ENCODE measurements around the gene TRABD2A.

Gene TRABD2A

DNA sequence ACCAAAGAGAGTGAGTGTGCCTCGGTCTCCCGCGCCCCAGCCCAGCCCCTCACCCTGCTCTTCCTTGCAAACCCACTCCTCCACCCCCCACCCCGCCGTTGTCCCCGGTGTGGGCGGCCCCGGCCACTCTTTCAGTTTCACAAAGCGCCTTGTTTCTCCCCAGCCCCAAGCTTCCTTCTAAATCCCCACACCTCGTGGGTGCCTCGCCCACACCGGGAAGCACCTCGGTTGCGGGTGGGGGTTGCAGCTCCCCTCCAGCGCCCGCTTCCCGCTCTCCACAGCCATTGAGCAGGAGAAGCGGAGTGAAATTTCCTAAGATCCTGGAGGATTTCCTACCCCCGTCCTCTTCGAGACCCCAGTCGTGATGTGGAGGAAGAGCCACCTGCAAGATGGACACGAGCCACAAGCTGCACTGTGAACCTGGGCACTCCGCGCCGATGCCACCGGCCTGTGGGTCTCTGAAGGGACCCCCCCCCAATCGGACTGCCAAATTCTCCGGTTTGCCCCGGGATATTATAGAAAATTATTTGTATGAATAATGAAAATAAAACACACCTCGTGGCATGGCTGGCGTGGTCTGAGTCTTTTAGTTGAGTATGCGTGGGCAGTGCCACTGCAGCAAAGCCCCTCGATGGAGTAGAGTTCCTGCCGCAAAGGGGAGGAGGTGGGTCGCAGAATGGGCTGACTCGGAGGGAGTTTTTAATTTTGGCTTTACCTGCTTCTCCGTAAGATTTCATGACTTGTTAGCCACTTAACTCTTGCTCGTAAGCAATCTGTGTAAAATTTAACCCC, 25.4 kb upstream of the TRABD2A start:
- in situ Hi-C loops (cut with HindIII; ENCODE audit: low pct_ligation_motif_present, low pct_unique_long_range_greater_than_20kb, low sequenced_read_pairs) = no loop called here
- no peak for DNase-seq

DNA sequence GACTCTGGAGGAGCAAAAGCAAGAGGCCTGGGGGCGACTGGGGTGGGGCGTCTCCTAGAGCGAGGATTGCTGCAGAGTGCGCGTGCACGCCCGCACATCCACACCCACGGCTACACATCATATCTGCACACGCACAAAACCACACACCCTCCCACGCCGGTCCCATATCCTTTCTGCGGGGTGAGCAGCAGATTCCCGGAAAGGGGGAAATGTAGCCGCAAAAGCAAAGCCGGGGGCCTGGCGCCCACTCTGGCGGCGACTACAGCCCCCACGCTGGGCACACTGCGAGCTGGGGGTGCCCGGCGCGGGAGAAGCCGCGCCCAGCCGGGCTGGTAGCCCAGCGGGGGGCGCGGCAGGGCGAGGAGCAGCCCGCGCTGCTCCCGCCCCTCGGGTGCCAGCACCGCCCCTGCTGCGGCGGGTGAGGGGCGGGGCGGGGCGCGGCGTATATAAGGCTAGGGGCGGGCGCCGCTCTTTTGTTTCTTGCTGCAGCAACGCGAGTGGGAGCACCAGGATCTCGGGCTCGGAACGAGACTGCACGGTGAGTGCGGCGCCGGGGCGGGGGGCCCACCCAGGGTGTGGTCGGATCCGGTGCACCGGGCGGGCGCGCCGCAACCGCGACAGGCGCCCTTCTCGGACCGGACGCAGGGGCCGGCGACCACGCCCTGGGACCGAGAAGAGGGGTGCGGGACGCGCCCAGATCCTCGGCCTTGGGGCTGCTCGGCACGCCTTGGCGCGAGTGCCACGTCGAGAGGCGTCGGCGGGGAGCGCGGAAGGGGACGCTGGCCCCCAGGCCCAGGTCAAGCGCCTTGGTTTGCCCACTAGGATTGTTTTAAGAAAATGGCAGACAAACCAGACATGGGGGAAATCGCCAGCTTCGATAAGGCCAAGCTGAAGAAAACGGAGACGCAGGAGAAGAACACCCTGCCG, 24.6 kb upstream of the TRABD2A start, which contains the start of gene TMSB10:
Gene TMSB10 (plus strand): TSS at position 476 of the 927 bp plus-strand sequence.
- peak; percentile 88 for DNase-seq
- in situ Hi-C loops (cut with HindIII; ENCODE audit: low pct_ligation_motif_present, low pct_unique_long_range_greater_than_20kb, low sequenced_read_pairs) = no loop called here

DNA sequence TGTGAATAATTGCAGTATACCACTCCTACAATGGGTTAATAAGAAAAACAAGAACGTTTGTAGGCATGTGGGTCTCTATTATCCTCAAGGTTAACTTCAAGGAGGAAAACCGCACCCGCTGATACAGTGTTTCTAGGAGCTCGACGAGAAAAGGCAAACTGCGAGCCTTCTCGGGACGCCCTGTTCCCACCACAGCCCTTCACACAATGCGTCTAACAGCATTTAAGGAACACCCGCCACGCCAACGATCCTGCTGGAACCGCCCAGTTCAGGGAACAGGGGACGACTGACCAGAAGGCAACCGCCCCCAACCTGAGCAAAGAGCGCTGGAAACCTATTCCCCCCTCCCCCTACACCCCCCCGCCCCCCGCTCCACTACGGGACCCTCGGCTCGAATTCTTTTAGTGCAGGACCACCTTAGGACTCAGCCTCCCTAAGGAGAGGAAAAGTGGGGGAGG, 23.9 kb upstream of the TRABD2A start:
- in situ Hi-C loops (cut with HindIII; ENCODE audit: low pct_ligation_motif_present, low pct_unique_long_range_greater_than_20kb, low sequenced_read_pairs) = no loop called here
- DNase-seq = peak; percentile 72

DNA sequence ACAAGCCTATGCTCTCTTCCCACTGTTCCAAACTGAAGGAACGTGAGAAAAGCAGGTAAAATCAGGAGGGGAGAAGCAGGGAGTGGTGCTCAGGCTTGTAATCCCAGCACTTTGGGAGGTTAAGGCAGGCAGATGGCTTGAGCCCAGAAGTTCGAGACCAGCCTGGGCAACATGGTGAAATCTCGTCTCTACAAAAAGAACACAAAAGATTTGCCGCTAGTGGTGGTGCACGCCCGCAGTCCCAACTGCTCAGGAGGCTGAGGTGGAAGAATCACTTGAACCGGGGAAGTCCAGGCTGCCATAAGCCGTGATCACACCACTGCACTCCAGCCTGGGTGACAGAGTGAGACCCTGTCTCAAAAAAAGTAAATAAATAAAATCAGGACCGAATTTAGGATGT, 23.3 kb upstream of the TRABD2A start:
- in situ Hi-C loops (cut with HindIII; ENCODE audit: low pct_ligation_motif_present, low pct_unique_long_range_greater_than_20kb, low sequenced_read_pairs) = no loop called here

DNA sequence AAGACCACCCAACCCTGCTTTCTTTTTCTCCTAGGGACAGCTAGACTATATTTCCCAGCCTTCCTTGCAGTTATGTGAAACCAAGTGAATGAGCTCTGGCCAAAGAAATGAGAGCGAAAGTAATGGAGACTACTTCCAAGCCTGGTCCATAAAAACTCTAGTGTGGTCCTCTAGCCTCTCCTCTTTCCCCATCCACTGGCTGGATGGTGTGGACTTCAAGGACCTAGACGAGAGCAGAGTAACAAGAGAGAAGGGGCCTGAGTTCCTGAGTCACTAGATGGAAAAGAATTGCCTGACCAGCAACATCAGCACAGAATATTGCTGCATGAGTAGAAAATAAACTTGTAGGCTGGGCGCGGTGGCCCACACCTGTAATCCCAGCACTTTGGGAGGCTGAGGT, 21.6 kb upstream of the TRABD2A start:
- in situ Hi-C loops (cut with HindIII; ENCODE audit: low pct_ligation_motif_present, low pct_unique_long_range_greater_than_20kb, low sequenced_read_pairs) = no loop called here

More for the DNA sequence above, 23.3 kb upstream of the TRABD2A start:
- no peak for DNase-seq

DNA sequence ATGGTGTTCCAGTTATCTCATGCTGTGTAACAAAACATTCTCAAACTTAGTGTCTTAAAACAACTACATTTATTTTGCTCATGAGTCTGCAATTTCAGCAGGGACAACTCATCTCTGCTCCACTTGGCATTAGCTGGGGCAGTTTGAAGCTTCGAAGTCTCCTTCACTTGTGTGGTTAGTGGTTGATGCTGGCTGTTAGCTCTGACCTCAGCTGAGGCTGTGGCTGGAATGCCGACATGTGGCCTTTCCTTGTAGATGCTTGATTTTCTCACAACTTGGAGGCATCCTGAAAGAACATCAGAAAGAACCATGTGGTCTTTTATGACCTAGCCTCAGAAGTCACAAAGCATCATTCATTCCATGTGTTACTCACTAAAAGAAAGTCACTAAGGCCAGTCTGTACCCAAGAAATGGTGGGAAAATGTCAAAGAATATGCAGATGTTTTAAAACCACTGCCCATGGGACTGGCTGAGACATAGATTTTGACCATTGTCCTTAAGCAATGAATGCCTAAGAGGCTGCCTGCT, 20.8 kb upstream of the TRABD2A start:
- no peak for DNase-seq
- in situ Hi-C loops (cut with HindIII; ENCODE audit: low pct_ligation_motif_present, low pct_unique_long_range_greater_than_20kb, low sequenced_read_pairs) = no loop called here

More for the DNA sequence above, 21.6 kb upstream of the TRABD2A start:
- no peak for DNase-seq

DNA sequence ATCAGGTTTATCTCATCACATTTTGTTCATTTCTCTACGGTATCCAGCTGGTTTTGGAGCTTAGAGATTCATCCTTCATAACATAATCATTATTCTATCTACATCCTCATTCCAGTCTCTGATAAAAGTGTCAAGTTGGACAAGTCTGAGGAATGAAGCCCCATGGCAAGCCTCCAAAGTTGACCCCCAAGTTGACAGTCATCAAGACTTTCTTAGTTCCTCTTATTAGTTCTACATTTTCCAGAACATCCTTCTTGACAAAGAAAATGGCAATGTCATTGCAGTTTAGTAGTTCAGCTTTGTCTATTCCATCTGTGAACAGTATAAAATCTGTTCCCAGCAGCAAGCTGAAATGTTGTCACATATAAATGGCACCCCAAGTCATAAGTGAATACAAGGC, 20.1 kb upstream of the TRABD2A start:
- in situ Hi-C loops (cut with HindIII; ENCODE audit: low pct_ligation_motif_present, low pct_unique_long_range_greater_than_20kb, low sequenced_read_pairs) = no loop called here
- no peak for DNase-seq

DNA sequence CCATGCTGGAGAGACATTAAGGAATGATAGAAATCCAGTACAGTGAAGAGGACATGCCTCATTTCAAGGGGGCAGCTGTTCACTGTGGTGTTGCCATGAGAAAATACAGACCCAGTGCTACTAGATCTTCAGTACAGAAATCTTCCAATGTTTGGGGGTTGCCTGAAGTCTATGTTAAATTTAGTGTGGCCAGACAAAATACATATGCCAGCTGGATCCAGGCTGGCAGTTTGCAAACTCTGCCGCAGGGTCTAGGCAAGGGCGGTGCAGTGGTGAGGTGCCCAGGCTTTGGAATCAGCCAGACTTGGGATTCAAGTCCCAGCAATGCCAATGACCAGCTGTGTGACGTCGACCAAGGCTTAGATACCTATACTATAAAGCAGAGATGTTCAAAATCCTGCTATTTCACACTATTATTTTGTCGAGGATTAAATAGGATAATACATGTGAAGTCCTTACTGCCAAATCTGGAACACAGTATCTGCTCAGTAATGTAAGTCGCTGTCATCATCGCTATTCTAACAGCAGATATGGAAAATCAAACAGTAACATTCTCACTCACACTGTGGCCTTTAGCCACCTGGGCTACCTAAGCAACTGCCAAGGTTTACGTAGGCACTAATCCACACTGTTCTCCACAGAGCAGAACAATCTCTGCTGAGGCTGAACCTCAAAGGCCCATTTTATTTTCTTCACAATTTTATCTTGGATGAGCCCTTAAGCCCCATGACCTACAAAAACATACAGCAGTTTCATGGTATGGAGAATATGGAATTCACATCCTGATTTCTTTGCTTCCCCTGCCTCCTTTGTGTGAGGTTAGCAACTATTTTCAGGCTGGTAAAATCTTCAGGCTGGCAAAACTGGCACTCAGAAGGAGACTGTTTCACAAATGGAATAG, 18.7 kb upstream of the TRABD2A start:
- in situ Hi-C loops (cut with HindIII; ENCODE audit: low pct_ligation_motif_present, low pct_unique_long_range_greater_than_20kb, low sequenced_read_pairs) = no loop called here
- no peak for DNase-seq

DNA sequence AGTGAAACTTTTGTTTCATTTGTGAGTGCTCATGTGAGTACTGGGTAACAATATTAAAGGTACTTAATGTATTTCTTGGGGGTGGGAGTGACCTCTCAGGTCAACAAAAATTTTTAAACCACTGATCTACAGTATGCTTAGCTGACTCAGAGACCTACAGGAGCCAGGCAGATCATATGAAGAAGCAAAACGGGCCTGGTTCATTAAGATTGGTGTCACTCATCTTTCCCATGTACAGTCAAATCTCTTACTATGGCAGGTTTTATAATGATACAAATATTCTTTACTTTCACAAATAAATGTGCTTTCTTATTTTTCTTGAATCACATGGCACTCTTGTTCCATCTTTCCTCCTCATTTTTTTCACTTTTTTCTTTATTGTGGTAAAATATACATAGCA, 16.9 kb upstream of the TRABD2A start:
- in situ Hi-C loops (cut with HindIII; ENCODE audit: low pct_ligation_motif_present, low pct_unique_long_range_greater_than_20kb, low sequenced_read_pairs) = no loop called here
- DNase-seq = no peak

DNA sequence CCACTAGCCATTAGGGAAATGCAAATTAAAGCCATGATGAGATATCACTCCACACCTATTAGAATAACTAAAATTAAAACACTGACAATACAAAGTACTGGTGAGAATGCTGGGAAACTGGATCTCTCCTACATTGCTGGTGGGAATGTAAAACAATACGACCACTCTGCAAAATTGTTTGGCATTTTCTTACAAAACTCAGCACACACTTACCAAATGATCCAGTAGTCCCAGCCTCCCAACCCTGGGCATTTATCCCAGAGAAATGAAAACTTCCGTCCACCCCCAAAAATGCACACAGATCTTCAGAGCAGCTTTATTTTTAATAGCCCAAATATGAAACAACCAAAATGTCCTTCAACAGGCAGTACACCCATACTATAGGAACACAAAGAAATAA, 15.7 kb upstream of the TRABD2A start:
- no peak for DNase-seq
- in situ Hi-C loops (cut with HindIII; ENCODE audit: low pct_ligation_motif_present, low pct_unique_long_range_greater_than_20kb, low sequenced_read_pairs) = no loop called here

DNA sequence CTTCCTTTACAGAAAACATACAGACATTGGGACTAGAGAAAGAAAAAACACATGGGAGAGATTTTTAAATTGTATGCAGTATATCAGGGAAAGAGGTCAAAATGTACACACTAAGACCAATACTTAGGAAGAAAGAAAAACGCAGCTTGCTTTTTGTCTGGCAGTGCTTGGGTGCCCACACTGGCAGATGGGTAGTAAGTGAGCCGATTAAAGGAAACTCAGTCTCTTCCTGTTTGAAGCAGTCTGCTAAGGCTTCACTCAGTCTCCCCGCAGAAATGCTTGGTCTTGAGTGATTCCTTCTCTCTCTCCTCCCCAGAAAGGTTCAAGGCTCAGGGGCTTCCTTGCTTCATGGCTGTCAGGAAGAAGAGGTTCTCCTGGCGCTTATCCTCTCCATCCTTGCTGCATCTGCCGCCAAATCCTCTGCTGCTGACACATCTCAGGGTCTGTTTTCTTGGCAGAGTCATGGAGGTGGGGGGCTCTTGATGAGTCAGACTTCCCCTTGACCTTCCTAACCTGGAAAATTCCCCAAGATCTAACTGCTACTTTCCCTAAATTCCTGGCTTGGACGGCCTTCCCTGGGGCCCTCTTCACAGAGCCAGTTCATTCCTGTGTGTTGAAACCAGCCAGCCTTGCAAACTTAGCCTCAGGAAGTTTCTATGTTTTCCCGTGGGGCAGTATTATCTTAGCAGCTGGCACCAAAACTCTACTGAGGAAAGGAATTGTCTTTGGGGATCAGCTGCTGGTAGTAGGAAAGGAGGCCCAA, 14.1 kb upstream of the TRABD2A start:
- in situ Hi-C loops (cut with HindIII; ENCODE audit: low pct_ligation_motif_present, low pct_unique_long_range_greater_than_20kb, low sequenced_read_pairs) = no loop called here
- DNase-seq = peak; percentile 32

DNA sequence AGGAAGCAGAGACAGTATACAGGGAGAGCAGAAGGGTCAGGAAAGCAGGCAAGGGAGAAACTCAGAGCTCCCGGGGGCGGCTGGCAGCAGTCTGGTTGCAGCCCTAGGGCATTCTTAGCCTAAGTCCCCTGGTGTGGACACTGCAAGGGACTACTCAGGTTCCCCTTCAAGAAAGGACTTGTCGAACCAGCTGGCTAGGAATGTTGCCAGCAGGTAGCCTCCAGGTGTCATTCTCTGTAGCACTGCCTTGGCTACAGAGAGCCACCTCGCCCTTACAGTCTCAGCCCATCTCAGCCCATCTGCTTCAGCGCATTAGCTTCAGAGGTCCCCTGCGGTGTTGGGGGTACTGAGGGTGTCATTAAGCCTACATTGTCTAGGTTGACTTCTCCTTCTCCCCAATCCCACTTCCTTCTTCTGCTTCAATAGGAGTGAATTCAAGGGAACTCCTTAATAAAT, 13.3 kb upstream of the TRABD2A start:
- DNase-seq = no peak
- in situ Hi-C loops (cut with HindIII; ENCODE audit: low pct_ligation_motif_present, low pct_unique_long_range_greater_than_20kb, low sequenced_read_pairs) = no loop called here

DNA sequence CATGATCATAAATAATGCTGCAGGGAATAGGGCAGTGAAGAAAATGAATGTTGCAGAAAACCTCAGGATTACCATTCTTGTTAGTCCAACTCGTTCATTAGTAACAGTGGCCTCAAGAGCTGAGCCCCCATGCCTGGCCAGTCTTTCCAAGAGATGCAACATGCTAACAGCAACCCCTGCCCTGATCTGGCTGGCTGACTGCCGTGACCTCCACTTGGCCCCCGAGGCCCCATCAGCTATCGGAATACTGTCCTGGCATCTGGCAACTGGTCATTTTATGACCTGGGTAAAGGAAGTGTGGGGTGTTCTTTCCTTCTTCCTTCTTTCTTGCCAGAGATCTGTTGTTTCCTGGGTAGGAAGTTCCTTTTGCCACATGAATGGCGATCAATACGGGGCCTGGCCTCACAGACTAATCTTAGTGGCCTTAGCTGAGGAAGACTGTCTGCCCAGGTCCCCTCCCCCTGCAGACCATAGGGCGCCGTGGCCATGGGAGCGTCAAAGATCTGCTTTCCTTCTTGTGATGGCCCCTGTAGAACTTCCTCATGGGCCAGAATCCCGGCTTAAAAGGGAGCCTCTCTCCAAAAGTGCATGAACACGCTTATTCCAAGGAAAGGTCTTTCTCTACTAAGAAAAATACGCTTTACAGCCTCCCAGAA, 10.6 kb upstream of the TRABD2A start:
- in situ Hi-C loops (cut with HindIII; ENCODE audit: low pct_ligation_motif_present, low pct_unique_long_range_greater_than_20kb, low sequenced_read_pairs) = no loop called here
- no peak for DNase-seq

DNA sequence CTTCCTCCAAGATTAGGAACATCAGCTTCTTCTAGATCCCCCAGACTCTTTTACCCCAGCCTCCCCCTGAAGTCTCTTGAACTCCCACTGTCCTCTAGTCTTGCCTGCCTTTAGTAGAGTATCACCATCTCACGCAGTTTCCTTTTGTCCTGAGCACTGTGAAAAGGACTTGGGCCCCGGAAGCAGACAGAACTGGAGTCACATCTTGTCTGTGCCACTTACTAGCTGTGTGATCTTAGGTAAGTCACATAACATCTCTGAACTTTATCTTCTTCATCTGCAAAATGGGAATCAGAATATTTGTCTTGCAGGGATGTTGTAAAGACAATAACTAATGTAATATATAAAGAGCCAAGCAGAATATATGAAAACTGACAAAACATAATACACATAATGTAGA, 8.4 kb upstream of the TRABD2A start:
- in situ Hi-C loops (cut with HindIII; ENCODE audit: low pct_ligation_motif_present, low pct_unique_long_range_greater_than_20kb, low sequenced_read_pairs) = no loop called here

DNA sequence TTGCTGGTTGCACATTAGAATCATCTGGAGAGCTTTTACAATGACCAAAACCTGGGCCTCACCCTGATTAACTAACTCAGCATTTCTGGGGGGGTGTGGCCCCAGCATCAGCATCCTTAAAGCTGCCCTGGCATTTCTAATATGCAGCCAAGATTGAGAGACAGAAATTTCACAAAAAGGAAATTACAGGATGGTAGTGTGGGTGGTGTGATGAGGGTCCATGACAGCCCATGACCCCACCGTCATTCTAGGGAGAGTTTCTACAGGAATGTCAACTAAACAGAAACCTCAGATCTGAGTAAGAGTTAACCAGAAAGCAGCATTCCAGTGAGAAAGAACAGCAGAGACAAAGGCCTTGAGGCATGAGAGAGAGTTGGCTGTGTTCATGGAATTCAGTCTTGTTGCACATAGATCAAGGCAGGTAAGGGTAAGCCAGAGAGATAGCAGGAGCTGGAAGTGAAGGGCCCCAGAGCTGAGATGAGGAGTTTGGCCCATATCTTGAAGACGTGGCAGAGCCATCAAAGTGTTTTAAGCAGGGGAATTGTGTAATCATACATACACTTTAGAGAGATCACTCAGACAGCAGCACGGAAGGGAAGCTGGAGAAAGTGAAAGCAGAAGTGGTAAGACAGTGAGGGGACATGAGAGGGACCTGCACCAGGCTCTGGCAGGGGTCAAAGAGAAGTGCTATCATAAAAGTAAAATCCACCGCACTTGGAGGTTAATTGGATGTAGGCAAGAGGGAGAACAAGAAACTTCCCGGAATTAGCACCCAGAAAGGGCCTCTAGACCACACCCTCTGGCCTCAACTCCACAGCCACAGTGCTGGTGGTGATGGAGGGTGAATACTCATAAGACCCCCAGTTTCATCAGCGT, 7.8 kb upstream of the TRABD2A start:
- DNase-seq = peak; percentile 22
- in situ Hi-C loops (cut with HindIII; ENCODE audit: low pct_ligation_motif_present, low pct_unique_long_range_greater_than_20kb, low sequenced_read_pairs) = no loop called here

More for the DNA sequence above, 8.4 kb upstream of the TRABD2A start:
- DNase-seq = no peak

DNA sequence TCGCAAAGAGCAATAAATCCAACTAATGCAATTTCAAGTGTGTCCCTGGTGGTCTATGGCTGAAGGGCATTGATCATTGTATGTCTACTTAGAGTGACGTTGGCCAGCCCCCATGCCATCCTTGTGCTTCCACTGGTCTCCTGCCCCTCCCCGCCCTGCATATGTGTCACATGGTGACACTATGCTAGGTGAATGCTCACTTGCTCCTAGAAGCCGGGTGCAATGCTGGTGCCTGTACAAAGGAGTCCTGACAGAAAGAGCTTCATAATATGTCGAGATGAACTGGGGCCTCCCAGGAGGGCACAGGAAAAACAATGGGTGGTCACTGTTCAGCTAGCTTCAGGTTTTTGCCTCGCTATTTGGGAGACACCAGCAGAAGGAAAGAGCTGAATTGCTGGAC, 5.9 kb upstream of the TRABD2A start:
- in situ Hi-C loops (cut with HindIII; ENCODE audit: low pct_ligation_motif_present, low pct_unique_long_range_greater_than_20kb, low sequenced_read_pairs) = no loop called here
- no peak for DNase-seq
